ENCODE data around the gene PTPN11.

GRCh38 chr12:112406519-112407488 is 11.9 kb upstream of the PTPN11 start:
- TF ChIP-seq CTCF (conservative IDR thresholded peaks at IDR 0.05; ENCODE audit: low read depth, low read length) (no peak), EZH2 (IDR thresholded peaks at IDR 0.05; ENCODE audit: low read length, unreplicated experiment) (no peak)

All from PC-3 (cell line).